Measurements from ENCODE around the gene TMPRSS13. TPM values are rescaled to one million over a fixed set of nuclear protein-coding genes. Genes with fewer than 3 reads are reported as not detected.

The TMPRSS13 gene
- total RNA-seq, 3 donors from 2014 or later = 0.32 to 1.9 (median 0.72) TPM

GRCh38 chr11:117973503-117973860 lies 44.3 kb upstream of the TMPRSS13 start:
- H3K36me3 ChIP-seq (ENCODE audit: low read depth) = no peaks in the 10 kb centered on the region
- ATAC-seq (peak; percentile 65), DNase-seq (no peak)
- H3K9me3 ChIP-seq = no peaks in the 10 kb centered on the region
- TF ChIP-seq CTCF (IDR thresholded peaks at IDR 0.05) = no peak
- H3K4me3 ChIP-seq = no peak overlapping the region
- peaks cover 9% of the 10 kb centered on the region for H3K4me1 ChIP-seq (ENCODE audit: low read depth)
- intact Hi-C loops (cut with DNase I, micrococcal nuclease) = no loop called here

- DNase-seq = no peak
- intact Hi-C loops (cut with DNase I, micrococcal nuclease) = no loop called here
- peak; percentile 62 for ATAC-seq
These were observed 43.7 kb upstream of the TMPRSS13 start for GRCh38 chr11:117972629-117973502.

GRCh38 chr11:117972044-117972443 lies 42.8 kb upstream of the TMPRSS13 start:
- intact Hi-C loops (cut with DNase I, micrococcal nuclease) = no loop called here
- no peaks in the 10 kb centered on the region for H3K9me3 ChIP-seq
- no peak for ATAC-seq
- no peak overlapping the region for H3K4me3 ChIP-seq
- no peaks in the 10 kb centered on the region for H3K36me3 ChIP-seq (ENCODE audit: low read depth)
- no peak for TF ChIP-seq CTCF (IDR thresholded peaks at IDR 0.05)
- DNase-seq = no peak
- peaks cover 9% of the 10 kb centered on the region for H3K4me1 ChIP-seq (ENCODE audit: low read depth)

More at GRCh38 chr11:117972629-117973502, 43.7 kb upstream of the TMPRSS13 start:
- H3K36me3 ChIP-seq (ENCODE audit: low read depth) = no peaks in the 10 kb centered on the region
- peaks cover 9% of the 10 kb centered on the region for H3K4me1 ChIP-seq (ENCODE audit: low read depth)
- H3K4me3 ChIP-seq = no peak overlapping the region
- no peaks in the 10 kb centered on the region for H3K9me3 ChIP-seq
- no peak for TF ChIP-seq CTCF (IDR thresholded peaks at IDR 0.05)

GRCh38 chr11:117970400-117971024 lies 41.3 kb upstream of the TMPRSS13 start:
- intact Hi-C loops (cut with DNase I, micrococcal nuclease) = no loop called here
- ATAC-seq (peak; percentile 91), DNase-seq (peak in 2 of 3 donors; percentile 49 to 55)
- H3K36me3 ChIP-seq (ENCODE audit: low read depth) = no peaks in the 10 kb centered on the region
- no peaks in the 10 kb centered on the region for H3K9me3 ChIP-seq
- TF ChIP-seq CTCF (IDR thresholded peaks at IDR 0.05) = no peak
- H3K4me1 ChIP-seq (ENCODE audit: low read depth) = peaks cover 9% of the 10 kb centered on the region
- H3K4me3 ChIP-seq = no peak overlapping the region

- no peak for TF ChIP-seq CTCF (IDR thresholded peaks at IDR 0.05)
- DNase-seq (no peak), ATAC-seq (no peak)
- H3K4me1 ChIP-seq (ENCODE audit: low read depth) = peaks cover 9% of the 10 kb centered on the region
- H3K9me3 ChIP-seq = no peaks in the 10 kb centered on the region
- intact Hi-C loops (cut with DNase I, micrococcal nuclease) = no loop called here
- H3K36me3 ChIP-seq (ENCODE audit: low read depth) = no peaks in the 10 kb centered on the region
- no peak overlapping the region for H3K4me3 ChIP-seq
These were observed 40.2 kb upstream of the TMPRSS13 start for GRCh38 chr11:117969160-117969991.

All from mucosa of descending colon (tissue), 3 donors.